CMK (cell line): ENCODE results near the gene GTF2I.
"Not testable (repeated sequence)": the region's sequence is repeated elsewhere in the genome, so short reads cannot be mapped to it uniquely, and the experiment has no call there.

ENCODE experiments used
- DNase-seq: peaks from one replicate; pipeline ENCODE4 v3.0.0-alpha.2; 2010; ENCODE audit warnings: low read depth

GTF2I gene

DNA sequence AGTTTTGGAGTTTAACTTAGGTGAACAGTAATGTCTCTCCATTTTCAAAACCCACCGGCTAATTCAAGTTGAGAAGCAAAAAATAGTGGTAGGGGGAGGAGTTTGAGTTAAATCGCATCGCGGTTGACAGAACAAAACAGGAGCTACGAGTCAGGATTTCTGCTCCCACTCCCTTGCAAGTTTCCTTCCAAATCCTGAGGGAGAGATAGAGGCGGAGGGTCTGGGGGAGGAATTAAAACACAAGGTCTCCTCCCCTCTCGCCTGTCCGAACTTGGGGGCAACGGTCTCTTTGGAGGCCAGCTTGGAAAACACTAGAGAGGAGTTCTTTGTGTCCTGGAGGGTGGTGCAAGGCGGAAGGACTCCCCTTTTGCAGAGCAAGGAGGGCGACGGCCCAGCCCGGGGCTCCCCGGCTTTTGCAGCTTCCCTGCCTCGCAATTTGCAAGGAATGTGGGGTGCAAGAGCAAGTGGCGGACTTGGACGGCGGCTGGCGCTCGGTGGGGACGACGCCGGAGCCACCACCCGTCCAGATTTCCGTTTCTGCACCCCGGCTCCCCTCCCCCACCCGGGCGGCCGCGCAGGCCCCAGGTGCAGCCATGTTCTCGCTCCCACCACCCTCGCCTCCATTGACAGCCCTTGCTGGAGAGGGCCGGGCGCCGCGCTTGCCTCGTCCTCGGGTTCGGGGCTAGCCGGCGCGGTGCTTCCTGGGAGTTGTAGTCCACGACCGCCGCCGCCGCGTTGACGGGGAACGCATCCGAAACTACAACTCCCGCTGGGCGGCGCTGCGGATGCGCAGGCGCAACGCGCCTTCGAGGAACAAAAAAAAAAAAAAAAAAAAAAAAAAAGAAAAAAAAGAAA is 454 bp upstream of the GTF2I start:
- peak; percentile 89 for DNase-seq

DNA sequence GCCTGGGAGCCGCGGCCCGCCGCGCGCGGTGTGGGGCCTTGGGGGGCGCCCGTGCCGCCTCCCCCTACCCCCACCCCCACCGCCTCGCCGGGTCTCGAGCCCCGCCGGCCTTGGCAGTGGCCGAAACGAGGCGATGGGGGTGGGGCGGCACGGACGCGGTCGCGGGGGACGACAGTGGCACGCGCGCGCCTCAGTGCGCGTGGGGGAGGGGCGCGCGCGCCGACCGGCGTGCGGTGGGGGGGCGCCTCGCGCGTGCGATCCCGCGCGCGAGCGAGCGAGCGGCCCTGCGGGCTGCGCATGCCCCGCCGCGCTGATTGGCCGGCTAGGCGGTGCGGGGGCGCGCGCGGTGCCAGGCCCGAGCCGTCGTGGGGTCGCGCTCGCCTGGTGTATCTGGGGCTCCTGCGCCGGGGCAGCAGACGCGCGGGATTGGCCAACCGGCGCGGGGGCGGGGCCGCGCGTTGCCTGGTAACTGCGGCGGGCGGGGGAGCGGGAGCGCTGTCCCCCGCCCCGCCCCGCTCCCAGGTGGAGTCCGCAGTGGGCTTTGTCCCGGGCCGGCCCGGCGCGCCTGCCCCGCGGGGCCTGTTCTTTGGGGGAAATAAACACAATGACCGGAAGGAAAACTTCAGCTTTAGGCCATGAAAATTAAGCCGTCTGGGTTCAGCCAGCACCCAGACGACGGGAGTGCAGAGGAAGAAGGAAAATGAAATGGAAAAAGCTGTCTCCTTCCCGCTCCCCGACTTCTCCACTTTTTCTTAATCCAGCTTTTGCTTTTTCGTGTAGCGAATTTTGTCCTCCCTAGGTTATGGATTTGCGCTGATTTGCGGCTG is 873 bp downstream of the GTF2I start:
- DNase-seq: peak; percentile 76

DNA sequence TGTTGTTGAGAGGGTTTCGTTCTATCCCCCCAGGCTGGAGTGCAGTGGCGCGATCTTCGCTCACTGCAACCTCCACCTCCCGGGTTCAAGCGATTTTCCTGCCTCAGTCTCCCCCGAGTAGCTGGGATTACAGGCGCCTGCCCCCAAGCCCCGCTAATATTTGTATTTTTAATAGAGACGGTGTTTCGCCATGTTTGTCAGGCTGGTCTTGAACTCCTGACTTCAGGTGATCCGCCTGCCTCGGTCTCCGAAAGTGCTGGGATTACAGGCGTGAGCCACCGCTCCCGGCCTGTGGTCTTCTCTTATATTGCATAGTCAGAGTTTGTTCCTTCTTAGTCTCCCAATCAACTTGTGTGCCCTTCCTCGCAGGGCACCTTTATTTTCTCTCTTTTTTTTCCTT is 2.7 kb downstream of the GTF2I start:
- not testable (repeated sequence) for DNase-seq

DNA sequence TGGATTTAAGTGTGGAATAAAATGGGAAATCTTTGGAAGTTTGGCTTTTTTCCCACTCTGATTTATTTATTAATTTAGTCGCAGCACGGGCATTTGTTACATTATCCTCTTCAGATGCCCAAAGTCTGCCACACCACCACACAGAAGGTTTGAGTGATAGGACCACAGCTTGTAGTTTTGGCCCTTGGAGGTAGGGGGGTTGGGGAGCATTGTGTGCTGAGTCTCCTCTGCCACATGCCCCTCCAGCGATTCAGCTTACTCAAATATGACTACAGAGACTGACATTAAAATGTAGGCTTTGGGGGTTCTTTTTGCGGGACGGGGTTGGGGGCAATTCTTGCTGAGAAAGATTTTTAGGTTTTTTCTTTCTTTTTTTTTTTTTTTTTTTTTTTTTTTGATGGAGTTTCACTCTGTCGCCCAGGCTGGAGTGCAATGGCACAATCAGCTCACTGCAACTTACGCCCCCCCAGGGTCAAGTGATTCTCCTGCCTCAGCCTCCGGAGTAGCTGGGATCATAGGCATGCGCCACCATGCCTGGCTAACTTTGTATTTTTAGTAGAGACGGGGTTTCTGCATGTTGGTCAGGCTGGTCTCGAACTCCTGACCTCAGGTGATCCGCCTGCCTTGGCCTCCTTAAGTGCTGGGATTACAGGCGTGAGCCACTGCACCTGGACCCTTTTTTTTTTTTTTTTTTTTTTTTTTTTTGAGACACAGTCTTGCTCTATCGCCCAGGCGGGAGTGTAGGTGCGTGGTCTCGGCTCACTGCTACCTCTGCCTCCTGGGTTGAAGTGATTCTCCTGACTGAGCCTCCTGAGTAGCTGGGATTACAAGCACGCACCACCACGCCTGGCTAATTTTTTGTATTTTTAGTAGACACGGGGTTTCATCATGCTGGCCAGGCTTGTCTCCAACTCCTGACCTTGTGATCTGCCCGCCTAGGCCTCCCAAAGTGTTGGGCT is 4.6 kb downstream of the GTF2I start:
- DNase-seq: not testable (repeated sequence)

DNA sequence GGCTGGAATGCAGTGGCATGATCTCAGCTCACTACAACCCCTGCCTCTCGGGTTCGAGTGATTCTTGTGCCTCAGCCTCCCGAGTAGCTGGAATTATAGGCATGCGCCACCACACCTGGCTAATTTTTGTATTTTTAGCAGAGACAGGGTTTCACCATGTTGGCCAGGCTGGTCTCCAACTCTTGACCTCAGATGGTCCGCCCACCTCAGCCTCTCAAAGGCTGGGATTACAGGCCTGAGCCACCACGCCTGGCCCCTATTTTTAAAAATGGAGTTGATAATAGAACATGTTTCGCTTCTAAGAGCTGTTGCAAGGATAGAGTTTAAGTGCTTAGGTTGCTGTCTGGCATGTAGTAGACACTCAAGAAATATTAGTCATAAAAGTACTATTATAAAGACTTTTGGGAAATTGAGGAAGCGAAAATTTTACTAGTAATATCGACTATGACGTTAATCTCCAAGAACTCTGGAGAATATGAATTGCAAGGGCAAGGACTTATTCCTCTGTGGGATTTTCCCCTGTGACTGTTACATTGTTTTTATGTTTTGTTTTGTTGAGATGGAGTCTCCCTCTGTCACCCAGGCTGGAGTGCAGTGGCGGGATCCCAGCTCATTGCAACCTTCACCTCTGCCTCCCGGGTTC is 7.9 kb downstream of the GTF2I start:
- no peak for DNase-seq

DNA sequence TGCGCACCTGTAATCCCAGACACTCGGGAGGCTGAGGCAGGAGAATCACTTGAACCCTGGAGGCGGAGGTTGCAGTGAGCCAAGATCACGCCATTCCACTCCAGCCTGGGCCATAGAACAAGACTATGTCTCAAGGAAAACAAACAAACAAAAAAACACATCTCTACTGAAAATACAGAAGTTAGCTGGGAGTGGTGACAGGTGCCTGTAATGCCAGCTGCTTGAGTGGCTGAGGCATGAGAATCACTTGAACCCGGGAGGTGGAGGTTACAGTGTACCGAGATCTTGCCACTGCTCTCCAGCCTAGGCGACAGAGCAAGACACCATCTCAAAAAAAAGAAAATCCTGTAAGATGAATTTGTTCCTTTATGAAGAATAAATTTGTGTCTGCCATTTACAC is 9.5 kb downstream of the GTF2I start:
- not testable (repeated sequence) for DNase-seq

DNA sequence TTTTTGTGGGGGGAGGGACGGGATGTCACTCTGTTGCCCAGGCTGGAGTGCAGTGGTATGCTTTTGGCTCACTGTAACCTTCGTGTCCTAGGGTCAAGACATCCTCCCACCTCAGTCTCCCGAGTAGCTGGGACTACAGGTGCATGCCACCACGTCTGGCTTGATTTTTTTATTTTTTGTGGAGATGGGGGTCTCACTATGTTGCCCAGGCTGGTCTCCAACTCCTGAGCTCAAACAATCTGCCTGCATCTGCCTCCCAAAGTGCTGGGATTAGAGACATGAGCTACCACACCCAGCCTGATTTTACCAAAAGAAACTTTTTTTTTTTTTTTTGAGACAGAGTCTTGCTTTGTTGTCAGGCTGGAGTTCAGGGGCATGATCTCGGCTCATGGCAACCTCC is 10.0 kb downstream of the GTF2I start:
- not testable (repeated sequence) for DNase-seq

DNA sequence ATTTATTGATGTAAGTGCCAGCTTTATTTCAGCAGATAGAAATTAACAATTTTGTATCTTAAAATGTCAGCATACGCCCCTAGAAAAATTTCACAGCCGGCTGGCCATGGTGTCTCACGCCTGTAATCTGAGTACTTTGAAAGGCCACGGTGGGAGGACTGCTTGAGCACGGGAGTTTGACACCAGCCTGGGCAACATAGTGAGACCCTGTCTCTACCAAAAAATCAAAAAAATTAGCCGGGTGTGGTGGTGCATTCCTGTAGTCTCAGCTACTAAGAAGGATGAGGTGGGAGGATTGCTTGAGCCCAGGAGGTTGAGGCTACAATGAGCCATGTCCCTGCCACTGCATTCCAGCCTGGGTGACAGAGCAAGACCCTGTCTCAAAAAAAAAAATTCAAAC is 14.1 kb downstream of the GTF2I start:
- no peak for DNase-seq

DNA sequence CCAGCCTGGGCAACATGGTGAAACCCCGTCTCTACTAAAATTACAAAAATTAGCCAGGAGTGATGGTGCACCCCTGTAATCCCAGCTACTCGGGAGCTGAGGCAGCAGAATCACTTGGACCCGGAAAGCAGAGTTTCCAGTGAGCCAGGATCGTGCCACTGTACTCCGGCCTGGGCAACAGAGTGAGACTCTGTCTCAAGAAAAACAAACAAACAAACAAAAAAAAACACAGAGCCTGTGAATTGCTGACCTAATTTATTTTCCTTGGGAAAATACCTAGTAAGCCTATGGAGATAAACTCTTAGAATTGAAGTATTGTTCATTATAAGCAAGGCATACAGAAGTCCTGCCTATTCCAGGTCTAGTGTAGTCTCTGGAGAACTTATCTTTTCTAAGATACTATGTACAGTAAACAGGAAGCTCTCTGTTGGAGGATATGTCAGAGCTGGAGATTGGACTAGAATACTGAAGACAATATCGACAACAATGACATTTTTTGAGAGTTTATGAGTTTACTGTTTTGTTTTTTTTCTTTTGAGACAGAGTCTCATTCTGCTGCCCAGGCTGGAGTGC is 14.9 kb downstream of the GTF2I start:
- DNase-seq: no peak

DNA sequence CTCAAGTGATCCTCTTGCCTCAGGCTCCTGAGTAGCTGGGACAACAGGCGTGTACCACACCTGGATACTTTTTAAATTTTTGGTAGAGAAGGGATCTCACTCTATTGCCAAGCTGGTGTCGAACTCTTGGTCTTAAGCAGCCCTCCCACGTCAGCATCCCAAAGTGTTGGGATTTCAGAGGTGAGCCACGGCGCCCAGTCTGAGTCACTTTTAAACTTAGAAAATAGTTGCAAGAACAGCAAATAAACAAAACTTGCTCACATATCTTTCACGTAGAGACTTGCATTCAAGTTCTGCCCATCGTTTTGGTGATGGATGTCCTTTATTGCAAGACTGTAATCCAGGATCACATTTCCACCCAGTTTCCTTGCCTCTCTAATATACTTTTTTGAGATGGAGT is 16.6 kb downstream of the GTF2I start:
- DNase-seq: no peak

DNA sequence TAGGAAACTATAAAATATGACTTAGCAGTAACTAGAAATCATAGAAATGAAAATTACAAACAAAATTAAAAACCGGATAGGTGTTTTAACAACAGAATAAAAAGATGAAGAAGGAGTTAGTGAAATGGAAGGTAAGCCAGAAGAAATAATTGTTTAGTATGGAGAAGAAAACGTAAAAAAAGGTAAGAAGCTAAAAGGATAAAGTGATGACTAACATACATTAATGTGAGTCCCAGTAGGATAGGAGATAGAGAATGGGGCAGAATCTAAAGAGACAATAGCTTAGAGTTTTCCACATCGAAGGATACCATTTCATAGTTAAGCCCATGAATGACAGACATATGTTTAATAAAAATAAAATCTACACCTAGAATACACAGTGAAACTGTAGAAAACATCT is 25.3 kb downstream of the GTF2I start:
- DNase-seq: no peak

DNA sequence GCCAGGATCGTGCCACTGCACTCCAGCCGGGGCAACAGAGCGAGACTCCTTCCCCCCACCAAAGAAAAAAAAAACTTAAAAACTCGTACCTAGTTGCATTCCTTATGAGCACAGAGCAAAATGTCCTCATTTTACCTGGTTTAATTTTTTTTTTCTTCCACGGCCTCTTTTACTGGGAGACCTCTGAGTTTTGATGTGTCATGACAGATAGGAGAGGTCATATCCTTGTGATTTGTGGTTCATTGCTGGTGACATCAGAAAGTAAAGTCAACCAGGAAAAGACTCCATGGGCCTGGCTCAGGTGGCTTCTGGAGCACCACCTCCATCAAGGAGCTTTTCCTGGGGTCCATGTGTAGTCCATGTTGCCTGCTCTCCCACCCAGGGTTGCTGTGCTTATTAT is 26.3 kb downstream of the GTF2I start:
- no peak for DNase-seq

DNA sequence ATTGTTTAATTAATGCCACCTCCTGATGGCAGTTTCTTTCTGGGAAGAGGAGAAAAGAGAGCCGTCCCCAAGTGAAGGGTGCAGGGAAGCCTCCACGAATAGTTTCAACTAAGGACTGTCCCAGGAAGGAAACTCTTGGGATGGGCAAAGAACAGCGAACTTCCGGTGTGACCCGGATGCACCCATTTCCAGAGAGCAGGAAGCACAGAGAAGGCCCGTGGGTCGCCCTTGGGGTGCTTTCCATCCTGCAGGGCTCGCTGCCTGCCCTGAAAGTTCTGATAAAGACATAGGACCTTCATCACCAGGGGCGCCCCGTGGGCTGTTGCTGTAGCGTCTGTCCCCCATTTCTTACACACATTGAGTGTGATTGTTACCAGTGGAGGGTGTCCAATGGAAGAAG is 27.0 kb downstream of the GTF2I start:
- no peak for DNase-seq

DNA sequence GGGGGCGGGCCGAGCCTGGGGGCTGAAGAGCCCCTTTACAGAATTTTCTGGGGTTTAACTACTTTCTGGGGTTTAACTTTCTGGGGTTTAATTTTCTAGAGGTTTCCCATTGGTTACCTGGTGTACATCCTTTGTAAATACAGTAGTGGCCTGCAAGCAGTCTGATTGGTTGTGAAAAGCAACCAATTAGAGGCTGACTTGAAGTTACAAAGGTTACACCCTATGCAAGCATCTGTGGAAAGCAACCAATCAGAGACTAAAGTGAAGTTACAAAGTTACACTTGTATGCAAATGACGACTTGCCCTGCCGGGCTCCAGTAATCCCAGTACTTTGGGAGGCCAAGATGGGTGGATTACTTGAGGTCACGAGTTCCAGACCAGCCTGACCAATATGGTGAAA is 27.4 kb downstream of the GTF2I start:
- no peak for DNase-seq

DNA sequence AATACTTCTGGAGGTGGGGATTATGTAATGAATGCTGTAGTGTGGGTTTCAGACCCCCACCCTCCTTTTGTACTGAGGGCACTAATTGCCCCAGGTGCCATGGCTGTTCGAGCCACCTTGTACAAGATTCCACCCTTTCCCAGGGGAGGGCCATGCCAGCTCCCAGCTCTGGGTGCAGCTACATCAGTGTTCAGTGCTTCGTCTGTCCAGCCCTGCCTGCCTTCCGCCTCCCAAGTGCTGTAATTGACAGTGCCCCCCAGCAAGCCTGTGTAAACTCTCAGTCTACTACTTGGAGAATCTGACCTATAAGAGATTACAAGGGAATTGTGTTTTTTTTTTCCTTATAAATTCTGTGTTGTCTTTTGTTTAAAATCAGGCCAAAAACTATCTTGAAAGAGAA is 33.0 kb downstream of the GTF2I start:
- DNase-seq: no peak

DNA sequence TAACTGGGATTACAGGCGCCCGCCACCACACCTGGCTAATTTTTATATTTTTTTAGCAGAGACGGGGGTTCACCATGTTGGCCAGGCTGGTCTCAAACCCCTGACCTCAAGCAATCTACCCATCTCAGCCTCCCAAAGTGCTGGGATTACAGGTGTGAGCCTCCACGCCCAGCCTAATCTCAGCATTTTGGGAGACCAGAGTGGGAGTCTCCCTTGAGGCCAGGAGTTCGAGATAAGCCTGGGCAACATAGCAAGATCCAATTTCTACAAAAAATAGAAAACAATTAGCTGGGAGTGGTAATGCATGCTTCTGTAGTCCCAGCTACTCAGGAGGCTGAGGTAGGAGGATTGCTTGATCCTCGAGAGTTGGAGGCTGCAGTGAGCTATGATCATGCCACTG is 46.9 kb downstream of the GTF2I start:
- not testable (repeated sequence) for DNase-seq

DNA sequence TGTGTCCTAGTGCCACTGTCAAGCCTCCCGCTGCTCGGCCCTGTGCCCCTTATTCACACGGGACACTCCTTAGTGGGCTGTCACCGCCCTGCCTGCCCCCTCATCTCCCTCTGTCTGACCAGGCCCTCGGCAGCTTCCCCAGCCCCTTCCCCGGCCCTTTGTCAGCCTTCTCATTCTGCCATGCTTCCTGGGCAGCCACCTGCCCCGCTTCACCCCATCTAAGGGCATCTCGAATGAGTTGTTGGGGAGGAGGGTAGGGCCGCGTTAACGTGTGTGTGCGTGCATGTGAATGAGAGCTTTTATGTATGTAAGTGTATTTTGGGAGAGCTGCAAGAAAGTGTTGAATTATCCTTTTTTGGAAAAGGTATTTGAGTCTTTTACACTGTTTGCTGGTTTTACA is 49.7 kb downstream of the GTF2I start:
- DNase-seq: no peak

DNA sequence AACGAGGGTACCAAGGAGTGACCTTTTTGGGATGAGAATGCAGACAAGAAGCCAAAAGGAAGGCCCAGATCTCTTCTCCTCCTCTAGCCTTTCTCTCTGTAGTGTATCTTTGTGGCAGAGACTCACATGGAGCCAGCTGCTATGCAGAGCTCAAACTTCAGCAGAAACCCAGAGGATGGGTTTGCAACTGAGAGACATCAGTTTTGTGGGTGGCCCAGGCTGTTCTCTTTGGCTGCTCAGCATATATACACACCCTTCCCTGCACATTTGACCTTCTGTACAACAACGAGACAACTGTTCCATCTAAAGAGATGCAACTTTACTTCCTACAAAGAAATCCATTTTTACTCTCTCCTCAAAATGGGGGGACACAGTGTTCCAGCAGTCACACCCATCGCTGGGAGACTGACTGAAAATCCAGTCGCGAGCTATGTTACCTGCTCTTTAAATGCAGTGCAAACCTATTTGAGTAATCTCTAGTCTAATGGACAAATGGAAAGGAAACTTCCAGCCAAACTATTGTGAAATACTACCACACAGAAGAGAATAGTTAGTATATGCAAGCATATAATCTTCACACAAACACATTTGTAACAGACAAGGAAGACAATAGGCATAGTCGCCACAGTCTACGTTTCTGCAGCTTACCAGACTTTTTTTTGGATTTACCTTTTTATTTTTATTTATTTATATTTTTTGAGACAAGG is 51.2 kb downstream of the GTF2I start:
- DNase-seq: no peak

DNA sequence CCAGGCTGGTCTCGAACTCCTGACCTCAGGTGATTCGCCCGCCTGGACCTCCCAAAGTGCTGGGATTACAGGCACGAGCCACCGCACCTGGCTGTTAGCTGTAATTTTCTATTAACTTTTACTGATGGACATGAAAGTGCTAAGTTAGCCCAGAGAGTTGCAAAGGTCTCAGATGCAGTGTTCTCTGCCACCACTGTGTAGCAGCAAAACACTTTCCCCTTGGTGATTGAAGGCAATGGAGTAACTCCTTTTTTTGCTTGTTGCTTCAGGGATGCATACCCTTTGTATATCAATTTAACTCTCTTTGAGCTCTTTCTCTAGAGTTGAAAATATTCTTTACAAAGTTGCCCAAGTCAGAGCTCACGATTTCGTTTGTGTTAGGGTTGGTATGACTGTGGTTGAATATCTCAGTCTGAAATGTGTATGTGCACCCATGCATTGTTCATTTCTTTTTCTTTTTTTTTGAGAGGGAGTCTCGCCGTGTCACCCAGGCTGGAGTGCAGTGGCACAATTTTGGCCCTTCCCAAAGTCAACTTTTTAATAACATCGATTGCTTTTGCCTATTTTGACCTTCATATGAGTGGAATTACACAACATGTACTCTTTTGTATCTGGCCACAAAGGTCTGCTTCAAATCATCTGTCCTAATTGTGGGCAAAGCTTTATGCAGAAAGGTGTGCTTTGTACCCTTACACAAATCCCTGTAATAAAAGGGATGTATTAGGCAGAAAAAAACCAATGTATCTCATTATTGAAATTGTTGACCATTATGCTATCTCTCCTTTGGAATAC is 52.6 kb downstream of the GTF2I start:
- no peak for DNase-seq

DNA sequence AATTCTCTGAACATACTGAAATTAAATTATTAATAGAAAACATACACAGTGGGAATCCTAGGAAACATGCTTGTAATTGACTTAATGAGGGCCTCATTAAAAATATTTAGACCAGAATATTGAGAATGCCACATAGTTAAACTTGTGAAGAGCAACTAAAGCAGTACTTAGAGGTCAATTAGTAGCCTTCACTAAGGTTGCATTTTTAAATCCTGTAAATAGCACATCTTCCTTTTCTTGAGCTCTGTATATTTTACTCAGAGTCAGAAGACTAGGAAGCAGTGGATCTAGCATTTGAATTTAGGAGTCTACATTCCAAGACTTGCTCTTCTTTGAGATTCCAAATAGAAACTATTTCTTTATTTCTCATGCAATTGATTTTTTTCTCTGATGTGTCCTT is 56.0 kb downstream of the GTF2I start:
- DNase-seq: no peak
